ENCODE measurements around the gene LRRC53. TPM values are rescaled to one million over a fixed set of nuclear protein-coding genes. Genes with fewer than 3 reads are reported as not detected.

LRRC53 gene
- polyA plus RNA-seq, 1 donor, result 0.25 TPM

- no peak for DNase-seq
- H3K27ac ChIP-seq (ENCODE audit: low read length), result no peak overlapping the region
- peaks cover 3% of the 10 kb centered on the region for H3K9me3 ChIP-seq (ENCODE audit: control insufficient read depth, low read depth, low read length)
- WGBS (ENCODE audit: insufficient coverage, low lambda C conversion rate), result 71% methylated on average over 1 of the region's 3 CpGs
- H3K36me3 ChIP-seq (ENCODE audit: control insufficient read depth, insufficient read depth, low read length), result no peaks in the 10 kb centered on the region
- H3K27me3 ChIP-seq (ENCODE audit: control insufficient read depth, insufficient read depth, low read length), result no peaks in the 10 kb centered on the region
- no peak overlapping the region for H3K4me3 ChIP-seq (ENCODE audit: low read length)
- H3K4me1 ChIP-seq (ENCODE audit: control insufficient read depth, insufficient read depth, low read length), result no peaks in the 10 kb centered on the region
Measured at GRCh38 chr1:74470251-74470650, 42.2 kb downstream of the LRRC53 start.

GRCh38 chr1:74468982-74469603, 43.3 kb downstream of the LRRC53 start:
- H3K36me3 ChIP-seq (ENCODE audit: control insufficient read depth, insufficient read depth, low read length), result no peaks in the 10 kb centered on the region
- no peaks in the 10 kb centered on the region for H3K27me3 ChIP-seq (ENCODE audit: control insufficient read depth, insufficient read depth, low read length)
- no peak overlapping the region for H3K27ac ChIP-seq (ENCODE audit: low read length)
- peak in 1 of 2 donors; percentile 6 for DNase-seq
- H3K9me3 ChIP-seq (ENCODE audit: control insufficient read depth, low read depth, low read length), result peaks cover 6% of the 10 kb centered on the region
- no peak overlapping the region for H3K4me3 ChIP-seq (ENCODE audit: low read length)
- H3K4me1 ChIP-seq (ENCODE audit: control insufficient read depth, insufficient read depth, low read length), result no peaks in the 10 kb centered on the region
- 17% methylated on average over 1 of the region's 2 CpGs for WGBS (ENCODE audit: insufficient coverage, low lambda C conversion rate)

GRCh38 chr1:74467786-74468377, 44.5 kb downstream of the LRRC53 start:
- Histone ChIP-seq H3K4me3 (ENCODE audit: low read length) (no peak overlapping the region), H3K36me3 (ENCODE audit: control insufficient read depth, insufficient read depth, low read length) (no peaks in the 10 kb centered on the region), H3K9me3 (ENCODE audit: control insufficient read depth, low read depth, low read length) (peaks cover 6% of the 10 kb centered on the region), H3K4me1 (ENCODE audit: control insufficient read depth, insufficient read depth, low read length) (no peaks in the 10 kb centered on the region), H3K27ac (ENCODE audit: low read length) (no peak overlapping the region), H3K27me3 (ENCODE audit: control insufficient read depth, insufficient read depth, low read length) (no peaks in the 10 kb centered on the region)
- DNase-seq, result no peak
- 73% methylated on average over 1 of the region's 3 CpGs for WGBS (ENCODE audit: insufficient coverage, low lambda C conversion rate)

- Histone ChIP-seq H3K4me3 (ENCODE audit: low read length) (no peak overlapping the region), H3K9me3 (ENCODE audit: control insufficient read depth, low read depth, low read length) (peaks cover 6% of the 10 kb centered on the region), H3K27me3 (ENCODE audit: control insufficient read depth, insufficient read depth, low read length) (no peaks in the 10 kb centered on the region), H3K27ac (ENCODE audit: low read length) (no peak overlapping the region), H3K36me3 (ENCODE audit: control insufficient read depth, insufficient read depth, low read length) (no peaks in the 10 kb centered on the region), H3K4me1 (ENCODE audit: control insufficient read depth, insufficient read depth, low read length) (no peaks in the 10 kb centered on the region)
- DNase-seq, result no peak
- no CpG with 5 or more reads among the region's 24 CpGs for WGBS (ENCODE audit: insufficient coverage, low lambda C conversion rate)
Measured at GRCh38 chr1:74465193-74465681, 47.2 kb downstream of the LRRC53 start.

GRCh38 chr1:74464037-74464436, 48.4 kb downstream of the LRRC53 start:
- no peak overlapping the region for H3K4me3 ChIP-seq (ENCODE audit: low read length)
- no peaks in the 10 kb centered on the region for H3K36me3 ChIP-seq (ENCODE audit: control insufficient read depth, insufficient read depth, low read length)
- 82% methylated on average over 3 of the region's 6 CpGs for WGBS (ENCODE audit: insufficient coverage, low lambda C conversion rate)
- H3K27ac ChIP-seq (ENCODE audit: low read length), result no peak overlapping the region
- no peaks in the 10 kb centered on the region for H3K27me3 ChIP-seq (ENCODE audit: control insufficient read depth, insufficient read depth, low read length)
- no peaks in the 10 kb centered on the region for H3K4me1 ChIP-seq (ENCODE audit: control insufficient read depth, insufficient read depth, low read length)
- H3K9me3 ChIP-seq (ENCODE audit: control insufficient read depth, low read depth, low read length), result peaks cover 6% of the 10 kb centered on the region
- DNase-seq, result no peak

- no peaks in the 10 kb centered on the region for H3K36me3 ChIP-seq (ENCODE audit: control insufficient read depth, insufficient read depth, low read length)
- H3K4me1 ChIP-seq (ENCODE audit: control insufficient read depth, insufficient read depth, low read length), result no peaks in the 10 kb centered on the region
- no peak overlapping the region for H3K27ac ChIP-seq (ENCODE audit: low read length)
- H3K4me3 ChIP-seq (ENCODE audit: low read length), result no peak overlapping the region
- H3K27me3 ChIP-seq (ENCODE audit: control insufficient read depth, insufficient read depth, low read length), result no peaks in the 10 kb centered on the region
- peaks cover 6% of the 10 kb centered on the region for H3K9me3 ChIP-seq (ENCODE audit: control insufficient read depth, low read depth, low read length)
- WGBS (ENCODE audit: insufficient coverage, low lambda C conversion rate), result 80% methylated on average over 2 of the region's 9 CpGs
- DNase-seq, result no peak
Measured at GRCh38 chr1:74463333-74463988, 49.0 kb downstream of the LRRC53 start.

GRCh38 chr1:74457253-74457652, 55.2 kb downstream of the LRRC53 start:
- Histone ChIP-seq H3K4me3 (ENCODE audit: low read length) (no peak overlapping the region), H3K4me1 (ENCODE audit: control insufficient read depth, insufficient read depth, low read length) (no peaks in the 10 kb centered on the region), H3K9me3 (ENCODE audit: control insufficient read depth, low read depth, low read length) (no peaks in the 10 kb centered on the region), H3K36me3 (ENCODE audit: control insufficient read depth, insufficient read depth, low read length) (no peaks in the 10 kb centered on the region), H3K27me3 (ENCODE audit: control insufficient read depth, insufficient read depth, low read length) (no peaks in the 10 kb centered on the region), H3K27ac (ENCODE audit: low read length) (no peak overlapping the region)
- no peak for DNase-seq
- WGBS (ENCODE audit: insufficient coverage, low lambda C conversion rate), result no CpG with 5 or more reads among the region's 2 CpGs

- no peak for DNase-seq
- Histone ChIP-seq H3K4me3 (ENCODE audit: low read length) (no peak overlapping the region), H3K27ac (ENCODE audit: low read length) (no peak overlapping the region), H3K36me3 (ENCODE audit: control insufficient read depth, insufficient read depth, low read length) (no peaks in the 10 kb centered on the region), H3K27me3 (ENCODE audit: control insufficient read depth, insufficient read depth, low read length) (no peaks in the 10 kb centered on the region), H3K9me3 (ENCODE audit: control insufficient read depth, low read depth, low read length) (no peaks in the 10 kb centered on the region), H3K4me1 (ENCODE audit: control insufficient read depth, insufficient read depth, low read length) (no peaks in the 10 kb centered on the region)
Measured at GRCh38 chr1:74455390-74455789, 57.0 kb downstream of the LRRC53 start.

GRCh38 chr1:74453277-74453676, 59.1 kb downstream of the LRRC53 start:
- no CpG with 5 or more reads among the region's 2 CpGs for WGBS (ENCODE audit: insufficient coverage, low lambda C conversion rate)
- no peak overlapping the region for H3K27ac ChIP-seq (ENCODE audit: low read length)

GRCh38 chr1:74452035-74452434, 60.4 kb downstream of the LRRC53 start:
- no peaks in the 10 kb centered on the region for H3K36me3 ChIP-seq (ENCODE audit: control insufficient read depth, insufficient read depth, low read length)
- H3K4me3 ChIP-seq (ENCODE audit: low read length), result no peak overlapping the region
- WGBS (ENCODE audit: insufficient coverage, low lambda C conversion rate), result 100% methylated on average over 1 of the region's 1 CpG
- no peak overlapping the region for H3K27ac ChIP-seq (ENCODE audit: low read length)
- H3K4me1 ChIP-seq (ENCODE audit: control insufficient read depth, insufficient read depth, low read length), result no peaks in the 10 kb centered on the region
- no peaks in the 10 kb centered on the region for H3K9me3 ChIP-seq (ENCODE audit: control insufficient read depth, low read depth, low read length)
- DNase-seq, result no peak
- no peaks in the 10 kb centered on the region for H3K27me3 ChIP-seq (ENCODE audit: control insufficient read depth, insufficient read depth, low read length)

More at GRCh38 chr1:74453277-74453676, 59.1 kb downstream of the LRRC53 start:
- H3K9me3 ChIP-seq (ENCODE audit: control insufficient read depth, low read depth, low read length), result no peaks in the 10 kb centered on the region
- DNase-seq, result no peak
- no peaks in the 10 kb centered on the region for H3K36me3 ChIP-seq (ENCODE audit: control insufficient read depth, insufficient read depth, low read length)
- H3K27me3 ChIP-seq (ENCODE audit: control insufficient read depth, insufficient read depth, low read length), result no peaks in the 10 kb centered on the region
- no peak overlapping the region for H3K4me3 ChIP-seq (ENCODE audit: low read length)
- H3K4me1 ChIP-seq (ENCODE audit: control insufficient read depth, insufficient read depth, low read length), result no peaks in the 10 kb centered on the region
